Esophagus squamous epithelium (tissue), 4 donors: ENCODE data around the gene CAPN5.

Experiments
- CTCF ChIP-seq, 6 experiments: fragments of 450-650 bp in 4 of 6; fragments of 200-600 bp in 2 of 6; sonication (generic) in 2 of 6; IDR thresholded peaks; one replicate each; pipeline ENCODE4 v1.5.1; 2016 to 2019; ENCODE audit warnings: antibody characterized with exemption in 6 of 6, mild to moderate bottlenecking in 4 of 6, moderate library complexity in 4 of 6
- POLR2A ChIP-seq, 4 donors: fragments of 450-650 bp; IDR thresholded peaks; one replicate each; pipeline ENCODE4 v1.6.1; 2017; ENCODE audit warnings: antibody characterized with exemption in 4 of 4, mild to moderate bottlenecking in 4 of 4, moderate library complexity in 3 of 4

DNA sequence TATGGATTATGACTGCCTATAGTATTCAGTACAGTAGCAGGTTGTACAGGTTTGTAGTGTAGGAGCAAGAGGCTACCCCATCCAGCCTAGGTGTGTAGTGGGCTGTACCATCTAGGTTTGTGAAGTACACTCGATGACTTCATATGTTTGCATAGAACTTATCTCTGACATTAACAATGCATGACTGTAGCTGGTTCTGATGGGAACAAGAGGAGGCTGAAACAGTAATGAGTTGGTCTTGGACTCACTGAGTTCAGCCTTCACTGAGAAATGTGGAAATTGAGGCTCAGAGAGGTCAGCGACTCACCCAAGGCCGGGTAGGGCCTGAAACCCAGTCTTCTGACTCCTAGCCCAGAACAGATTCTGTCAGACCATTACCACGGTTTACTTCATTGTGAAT, 74.3 kb downstream of the CAPN5 start:
- no peak for TF ChIP-seq CTCF (IDR thresholded peaks at IDR 0.05)
- TF ChIP-seq POLR2A (IDR thresholded peaks at IDR 0.05), result no peak
